ENCODE data around the gene RALGPS1. TPM values are rescaled to one million over a fixed set of nuclear protein-coding genes. Genes with fewer than 3 reads are reported as not detected.
A peak's percentile ranks its signal among the peaks of the same experiment; 100 is the strongest.

Gene RALGPS1
- total and polyA plus RNA-seq, 2 experiments from 2014 or later: 13.1 to 22.1 TPM

GRCh38 chr9:127121628-127122175, 207.1 kb downstream of the RALGPS1 start:
- peak; percentile 40 for DNase-seq (ENCODE audit: low spot score)
- 28% methylated on average over 20 of the region's 20 CpGs for WGBS (ENCODE audit: low lambda C conversion rate, missing lambda C conversion rate)
- peaks cover 12% of the 10 kb centered on the region for H3K4me1 ChIP-seq (ENCODE audit: insufficient read depth)

GRCh38 chr9:127122176-127123063, 207.8 kb downstream of the RALGPS1 start, which contains the start of gene ANGPTL2:
ANGPTL2 (minus strand) TSS chr9:127122635; CDS start chr9:127108731, 13,904 bp downstream.
- Histone ChIP-seq H3K4me3 (peak within 1 kb of the TSS; percentile 53), H3K4me2 (peak within 1 kb of the TSS; percentile 80), H3K27ac (peak within 1 kb of the TSS; percentile 93), H3K4me1 (ENCODE audit: insufficient read depth) (peaks cover 12% of the 10 kb centered on the region), H2AFZ (no peak within 1 kb of the TSS), H3K36me3 (replicated peaks; ENCODE audit: insufficient read depth, low read depth) (no peaks in the 10 kb centered on the region), H3K79me2 (peaks cover 21% of the 10 kb centered on the region), H3K9me2 (replicated peaks; ENCODE audit: insufficient read depth) (no peaks in the 10 kb centered on the region), H4K20me1 (ENCODE audit: insufficient read depth, poor library complexity, severe bottlenecking) (peaks cover 2% of the 10 kb centered on the region), H3K27me3 (no peaks in the 10 kb centered on the region), H3K9me3 (ENCODE audit: low read depth) (no peaks in the 10 kb centered on the region)
- WGBS (ENCODE audit: low lambda C conversion rate, missing lambda C conversion rate): 21% methylated on average over 28 of the region's 43 CpGs
- TF ChIP-seq EZH2 (IDR thresholded peaks at IDR 0.05; ENCODE audit: borderline replicate concordance): no peak
- no peak for TF ChIP-seq EZH2phosphoT487 (IDR thresholded peaks at IDR 0.05; ENCODE audit: low read depth, severe bottlenecking, unreplicated experiment)
- TF ChIP-seq CTCF (IDR thresholded peaks at IDR 0.05; ENCODE audit: poor library complexity): no peak
- peak; percentile 93 for DNase-seq (ENCODE audit: low spot score)

More at GRCh38 chr9:127121628-127122175, 207.1 kb downstream of the RALGPS1 start:
- Histone ChIP-seq H3K79me2 (peaks cover 21% of the 10 kb centered on the region), H3K9me3 (ENCODE audit: low read depth) (no peaks in the 10 kb centered on the region), H3K27ac (peak overlapping the region; percentile 93), H3K4me2 (peak overlapping the region; percentile 80), H3K36me3 (replicated peaks; ENCODE audit: insufficient read depth, low read depth) (no peaks in the 10 kb centered on the region), H2AFZ (no peak overlapping the region), H3K27me3 (no peaks in the 10 kb centered on the region), H4K20me1 (ENCODE audit: insufficient read depth, poor library complexity, severe bottlenecking) (peaks cover 2% of the 10 kb centered on the region), H3K4me3 (peak overlapping the region; percentile 53), H3K9me2 (replicated peaks; ENCODE audit: insufficient read depth) (no peaks in the 10 kb centered on the region)
- no peak for TF ChIP-seq EZH2 (IDR thresholded peaks at IDR 0.05; ENCODE audit: borderline replicate concordance)

GRCh38 chr9:127123064-127123890, 208.7 kb downstream of the RALGPS1 start:
- H3K4me3 ChIP-seq: no peak overlapping the region
- WGBS (ENCODE audit: low lambda C conversion rate, missing lambda C conversion rate): 46% methylated on average over 16 of the region's 16 CpGs

More at GRCh38 chr9:127123064-127123890, 208.7 kb downstream of the RALGPS1 start:
- Histone ChIP-seq H3K27ac (peak overlapping the region; percentile 88), H4K20me1 (ENCODE audit: insufficient read depth, poor library complexity, severe bottlenecking) (peaks cover 2% of the 10 kb centered on the region), H3K27me3 (no peaks in the 10 kb centered on the region), H3K36me3 (replicated peaks; ENCODE audit: insufficient read depth, low read depth) (no peaks in the 10 kb centered on the region), H3K79me2 (peaks cover 21% of the 10 kb centered on the region), H3K9me3 (ENCODE audit: low read depth) (no peaks in the 10 kb centered on the region), H3K4me1 (ENCODE audit: insufficient read depth) (peaks cover 12% of the 10 kb centered on the region), H3K9me2 (replicated peaks; ENCODE audit: insufficient read depth) (no peaks in the 10 kb centered on the region), H2AFZ (no peak overlapping the region), H3K4me2 (peak overlapping the region; percentile 80)
- no peak for DNase-seq (ENCODE audit: low spot score)
- TF ChIP-seq CTCF (IDR thresholded peaks at IDR 0.05; ENCODE audit: poor library complexity): no peak
- no peak for TF ChIP-seq EZH2 (IDR thresholded peaks at IDR 0.05; ENCODE audit: borderline replicate concordance)
- no peak for TF ChIP-seq EZH2phosphoT487 (IDR thresholded peaks at IDR 0.05; ENCODE audit: low read depth, severe bottlenecking, unreplicated experiment)
